GM12874 (cell line): ENCODE measurements around the gene DGKG.

Source experiments
- CTCF ChIP-seq: IDR thresholded peaks from 2 replicates; pipeline ENCODE4 v1.5.1; 2011; ENCODE audit warnings: low read depth, mild to moderate bottlenecking, control low read depth, low read length, moderate library complexity; ENCODE audit not compliant: insufficient read depth

DGKG gene

DNA sequence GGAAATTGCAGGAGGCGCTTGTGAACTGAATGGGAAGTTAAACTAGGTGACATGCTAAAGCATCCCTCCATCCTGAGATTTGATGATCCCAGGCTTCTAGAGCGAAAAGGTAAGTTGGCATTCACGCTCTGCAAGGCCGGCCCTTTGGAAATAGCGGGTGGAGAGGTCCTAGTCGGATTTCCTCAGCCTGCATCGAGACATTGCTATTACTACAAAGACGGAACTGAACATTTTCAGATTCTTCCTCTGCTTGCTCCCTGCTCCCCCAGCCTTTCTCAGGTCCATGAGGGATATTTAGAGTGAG, 77.7 kb downstream of the DGKG start:
- no peak for TF ChIP-seq CTCF

- no peak for TF ChIP-seq CTCF
These were observed 78.2 kb downstream of the DGKG start for GRCh38 chr3:186283651-186284348.

DNA sequence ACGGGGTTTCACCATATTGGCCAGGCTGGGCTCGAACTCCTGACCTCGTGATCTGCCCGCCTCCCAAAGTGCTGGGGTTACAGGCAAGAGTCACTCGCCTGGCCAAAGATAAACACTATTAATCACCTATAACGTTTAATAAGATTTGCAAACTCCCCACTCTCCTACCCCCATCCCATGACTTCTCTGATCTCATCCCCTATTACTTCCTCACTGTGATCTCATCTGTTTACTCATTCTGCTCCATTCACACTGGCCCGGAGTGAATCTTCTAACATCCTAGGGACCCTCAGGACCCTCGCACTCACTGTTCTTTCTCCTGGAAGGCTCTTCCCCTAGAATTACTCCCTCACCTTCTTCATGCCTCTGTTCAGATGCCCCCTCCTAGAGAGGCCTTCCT, 78.9 kb downstream of the DGKG start:
- no peak for TF ChIP-seq CTCF

DNA sequence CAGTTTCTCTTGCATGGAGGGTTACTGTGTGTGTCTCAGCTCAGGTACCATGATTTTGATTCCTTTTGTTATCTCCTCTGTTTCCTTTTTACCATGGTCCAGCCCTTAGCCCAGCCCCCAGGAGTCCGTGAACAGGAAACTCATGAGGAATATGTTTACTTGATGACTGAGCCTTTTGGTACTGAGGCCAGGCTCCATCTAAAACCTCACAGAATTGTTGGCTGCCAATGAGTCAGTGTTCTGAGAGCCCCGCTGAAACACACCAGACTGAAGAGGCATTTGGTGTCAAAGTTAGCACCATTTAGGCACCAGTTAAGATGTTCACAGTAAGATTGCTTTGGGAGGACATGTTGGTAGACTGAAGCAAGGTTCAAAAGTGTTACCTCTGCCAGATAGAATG, 80.9 kb downstream of the DGKG start:
- TF ChIP-seq CTCF = no peak

DNA sequence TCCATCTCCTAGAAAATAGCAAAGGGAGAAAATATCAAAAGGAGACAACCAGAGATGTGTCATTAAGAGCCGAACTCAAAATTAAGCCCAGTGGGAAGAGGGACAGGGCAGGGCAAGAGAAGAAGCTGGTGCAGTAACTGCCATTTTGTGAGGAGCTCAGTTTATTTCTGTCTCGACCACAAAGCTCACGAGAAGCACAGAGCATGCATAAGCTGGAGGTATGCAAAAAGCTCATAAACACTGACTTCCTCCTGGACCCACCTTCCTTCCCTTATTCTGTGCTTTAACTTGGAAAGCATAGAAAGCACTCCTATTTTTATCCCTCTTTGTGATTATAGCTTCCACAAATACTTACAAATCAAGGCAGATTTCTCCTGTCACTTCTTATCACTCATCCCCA, 81.3 kb downstream of the DGKG start:
- TF ChIP-seq CTCF = no peak

DNA sequence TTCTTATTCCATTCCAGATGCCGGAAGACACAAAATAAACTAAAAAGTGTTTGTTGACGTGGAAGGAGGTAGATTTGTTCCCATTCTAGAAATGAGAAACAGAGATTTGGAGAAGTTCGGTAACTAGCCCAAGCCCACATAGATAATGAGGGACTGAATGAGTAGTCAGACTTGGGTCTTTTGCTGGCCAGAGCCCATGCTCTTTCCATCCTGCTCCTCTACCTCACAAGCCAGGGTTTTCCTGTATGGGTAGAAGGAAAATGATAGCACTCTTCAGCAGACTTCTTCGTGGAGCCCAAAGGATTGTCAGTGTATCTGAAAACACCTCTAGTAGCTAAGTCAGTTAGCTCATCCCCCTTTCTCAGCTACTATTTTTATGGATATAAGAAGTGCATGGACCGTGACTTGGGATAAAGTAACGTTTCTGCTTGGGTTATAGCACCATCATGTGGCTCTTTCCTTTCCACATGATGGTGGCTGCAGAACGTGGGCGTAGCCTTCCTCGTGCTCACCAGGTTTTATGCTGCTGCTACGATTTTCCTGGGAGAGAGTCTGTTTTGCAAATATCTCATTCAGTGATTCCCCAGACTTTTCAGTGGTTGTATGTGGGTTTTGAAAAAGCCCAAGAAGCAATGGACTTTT, 84.6 kb downstream of the DGKG start:
- no peak for TF ChIP-seq CTCF

- TF ChIP-seq CTCF = no peak
These were observed 86.6 kb downstream of the DGKG start for GRCh38 chr3:186275436-186275835.
